ENCODE measurements around the gene SPINT2. TPM values are rescaled to one million over a fixed set of nuclear protein-coding genes. Genes with fewer than 3 reads are reported as not detected.
"Not testable (repeated sequence)": the region's sequence is repeated elsewhere in the genome, so short reads cannot be mapped to it uniquely, and the experiment has no call there.

Gene SPINT2
- total RNA-seq, 2 donors from 2014 or later: 349 to 932 TPM

DNA sequence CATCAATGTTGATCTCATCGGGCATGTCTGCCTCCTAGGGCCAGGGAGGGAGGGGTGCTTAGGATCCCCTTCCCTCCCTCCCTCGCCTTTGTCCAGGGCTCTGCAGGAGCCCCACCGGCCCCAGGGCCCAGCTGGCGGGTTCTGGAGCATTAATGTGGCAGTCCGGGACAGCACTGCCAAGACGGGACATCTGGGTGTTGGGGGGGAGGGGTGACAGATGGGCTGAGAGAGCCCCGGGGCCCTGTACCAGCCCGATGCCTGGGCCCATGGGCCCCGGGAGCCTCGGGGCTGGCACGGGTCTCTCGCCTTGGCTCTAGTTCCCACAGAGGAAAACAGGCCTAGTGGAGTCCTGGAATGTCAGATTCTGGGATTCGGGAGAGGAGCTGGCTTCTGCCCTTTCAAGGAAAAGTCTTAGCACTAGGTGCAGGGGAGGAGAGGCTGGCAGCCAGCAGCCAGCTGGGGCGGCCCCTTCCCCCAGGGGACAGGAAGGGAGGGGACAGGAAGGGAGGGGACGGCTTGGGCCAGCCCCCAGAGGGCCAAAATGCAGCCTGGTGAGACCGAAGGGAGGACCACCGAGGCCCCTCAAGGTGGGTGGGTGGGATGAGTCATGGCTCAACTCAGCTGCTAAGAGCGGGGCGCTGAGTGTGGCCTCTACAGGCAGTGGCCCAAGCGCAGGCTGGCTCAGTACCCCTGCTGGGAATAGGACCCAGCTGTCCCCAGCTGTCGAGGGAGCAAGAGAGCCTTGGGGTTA is 11.3 kb upstream of the SPINT2 start:
- 19% methylated on average over 20 of the region's 21 CpGs for WGBS
- no peaks in the 10 kb centered on the region for H3K9me3 ChIP-seq
- DNase-seq (ENCODE audit: low spot score): no peak
- TF ChIP-seq POLR2AphosphoS5 (IDR thresholded peaks at IDR 0.05): no peak
- no peaks in the 10 kb centered on the region for H3K36me3 ChIP-seq
- H3K27ac ChIP-seq: peak overlapping the region; percentile 79 to 89
- intact Hi-C loops (cut with DNase I): loop anchor here (5.0 kb wide), 1 partner anchor 64 kb away; the partner anchor contains the start of genes KCNK6 and YIF1B
- H3K4me3 ChIP-seq: peak overlapping the region; percentile 15 to 18
- H3K4me1 ChIP-seq (replicated peaks): no peaks in the 10 kb centered on the region
- H3K27me3 ChIP-seq (replicated peaks; ENCODE audit: insufficient read depth): no peaks in the 10 kb centered on the region

DNA sequence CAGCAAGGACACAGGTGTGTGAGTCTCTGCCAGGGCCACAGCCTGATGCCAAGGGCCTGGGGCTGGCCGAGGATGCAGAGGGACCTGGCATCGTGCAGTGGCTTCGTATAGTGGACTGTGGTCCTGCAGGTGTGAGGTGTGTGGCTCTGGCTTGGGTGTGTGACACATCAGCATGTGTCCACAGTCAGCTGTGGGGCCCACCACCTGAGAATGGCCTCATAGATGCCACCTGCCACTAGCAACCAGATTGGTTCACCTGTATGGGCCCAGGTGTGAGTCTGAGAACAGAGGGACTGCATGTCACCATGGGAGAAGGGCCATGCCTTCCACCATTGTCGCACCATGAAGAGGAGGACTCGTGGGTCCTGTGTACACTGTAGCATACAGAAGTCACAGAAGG is 10.6 kb upstream of the SPINT2 start:
- no peaks in the 10 kb centered on the region for H3K27me3 ChIP-seq (replicated peaks; ENCODE audit: insufficient read depth)
- H3K9me3 ChIP-seq: no peaks in the 10 kb centered on the region
- DNase-seq (ENCODE audit: low spot score): no peak
- WGBS: 79% methylated on average over 5 of the region's 5 CpGs
- TF ChIP-seq POLR2A (IDR thresholded peaks at IDR 0.05) (no peak), POLR2AphosphoS5 (IDR thresholded peaks at IDR 0.05) (no peak)
- TF ChIP-seq, protein P1, sequence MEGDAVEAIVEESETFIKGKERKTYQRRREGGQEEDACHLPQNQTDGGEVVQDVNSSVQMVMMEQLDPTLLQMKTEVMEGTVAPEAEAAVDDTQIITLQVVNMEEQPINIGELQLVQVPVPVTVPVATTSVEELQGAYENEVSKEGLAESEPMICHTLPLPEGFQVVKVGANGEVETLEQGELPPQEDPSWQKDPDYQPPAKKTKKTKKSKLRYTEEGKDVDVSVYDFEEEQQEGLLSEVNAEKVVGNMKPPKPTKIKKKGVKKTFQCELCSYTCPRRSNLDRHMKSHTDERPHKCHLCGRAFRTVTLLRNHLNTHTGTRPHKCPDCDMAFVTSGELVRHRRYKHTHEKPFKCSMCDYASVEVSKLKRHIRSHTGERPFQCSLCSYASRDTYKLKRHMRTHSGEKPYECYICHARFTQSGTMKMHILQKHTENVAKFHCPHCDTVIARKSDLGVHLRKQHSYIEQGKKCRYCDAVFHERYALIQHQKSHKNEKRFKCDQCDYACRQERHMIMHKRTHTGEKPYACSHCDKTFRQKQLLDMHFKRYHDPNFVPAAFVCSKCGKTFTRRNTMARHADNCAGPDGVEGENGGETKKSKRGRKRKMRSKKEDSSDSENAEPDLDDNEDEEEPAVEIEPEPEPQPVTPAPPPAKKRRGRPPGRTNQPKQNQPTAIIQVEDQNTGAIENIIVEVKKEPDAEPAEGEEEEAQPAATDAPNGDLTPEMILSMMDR (IDR thresholded peaks at IDR 0.05): no peak
- no peaks in the 10 kb centered on the region for H3K36me3 ChIP-seq
- H3K4me1 ChIP-seq (replicated peaks): no peaks in the 10 kb centered on the region
- intact Hi-C loops (cut with DNase I): loop anchor here (5.0 kb wide), 1 partner anchor 64 kb away; the partner anchor contains the start of genes KCNK6 and YIF1B
- peak overlapping the region; percentile 79 to 89 for H3K27ac ChIP-seq
- no peak overlapping the region for H3K4me3 ChIP-seq

GRCh38 chr19:38255383-38256014 is 8.9 kb upstream of the SPINT2 start:
- no peak for DNase-seq (ENCODE audit: low spot score)
- Histone ChIP-seq H3K36me3 (no peaks in the 10 kb centered on the region), H3K4me1 (replicated peaks) (no peaks in the 10 kb centered on the region), H3K4me3 (peak overlapping the region; percentile 30 to 39), H3K9me3 (no peaks in the 10 kb centered on the region), H3K27me3 (replicated peaks; ENCODE audit: insufficient read depth) (no peaks in the 10 kb centered on the region), H3K27ac (peak overlapping the region; percentile 43 to 47)
- 67% methylated on average over 15 of the region's 17 CpGs for WGBS
- TF ChIP-seq, protein P1 (IDR thresholded peaks at IDR 0.05): no peak
- TF ChIP-seq POLR2AphosphoS5 (IDR thresholded peaks at IDR 0.05) (no peak), POLR2A (IDR thresholded peaks at IDR 0.05) (no peak)
- intact Hi-C loops (cut with DNase I): no loop called here

- H3K4me3 ChIP-seq; DNase-seq (ENCODE audit: low spot score); H3K36me3 ChIP-seq; intact Hi-C loops (cut with DNase I); H3K4me1 ChIP-seq (replicated peaks); H3K27me3 ChIP-seq (replicated peaks; ENCODE audit: insufficient read depth); H3K9me3 ChIP-seq; H3K27ac ChIP-seq: not testable (repeated sequence)
- WGBS: 93% methylated on average over 12 of the region's 12 CpGs
These were observed 2.4 kb upstream of the SPINT2 start for GRCh38 chr19:38261942-38262341.

DNA sequence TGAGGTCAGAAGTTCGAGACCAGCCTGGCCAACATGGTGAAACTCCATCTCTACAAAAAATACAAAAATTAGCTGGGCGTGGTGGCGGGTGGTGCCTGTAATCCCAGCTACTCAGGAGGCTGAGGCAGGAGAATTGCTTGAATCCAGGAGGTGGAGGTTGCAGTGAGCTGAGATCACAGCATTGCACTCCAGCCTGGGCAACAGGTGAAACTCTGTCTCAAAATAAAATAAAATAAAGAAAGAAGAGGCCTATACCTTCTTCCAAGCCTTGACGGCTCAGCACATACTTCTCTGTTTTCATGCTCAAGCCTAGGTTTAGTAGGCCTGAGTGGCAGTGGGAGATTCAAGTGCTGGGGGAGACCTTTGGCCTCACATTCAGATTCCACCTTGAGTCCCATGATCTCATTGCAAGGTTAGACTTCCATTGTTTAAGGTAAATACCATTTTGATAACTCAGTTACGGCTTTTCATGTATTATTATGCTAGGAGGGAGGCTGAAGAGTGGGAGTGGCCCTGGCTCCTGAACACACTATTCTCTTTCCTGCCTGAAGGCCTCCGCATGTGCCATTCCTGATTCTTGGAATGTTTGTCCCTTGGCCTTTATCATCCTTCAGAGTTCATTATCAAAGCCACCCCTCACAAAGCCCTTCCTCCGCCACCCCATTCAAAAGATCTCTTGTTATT is 1.6 kb upstream of the SPINT2 start:
- Histone ChIP-seq H3K27ac (no peak overlapping the region), H3K4me3 (no peak overlapping the region), H3K27me3 (replicated peaks; ENCODE audit: insufficient read depth) (no peaks in the 10 kb centered on the region), H3K36me3 (no peaks in the 10 kb centered on the region), H3K4me1 (replicated peaks) (no peaks in the 10 kb centered on the region), H3K9me3 (no peaks in the 10 kb centered on the region)
- no peak for TF ChIP-seq POLR2A (IDR thresholded peaks at IDR 0.05)
- TF ChIP-seq POLR2AphosphoS5 (IDR thresholded peaks at IDR 0.05): no peak
- TF ChIP-seq, protein P1 (IDR thresholded peaks at IDR 0.05): no peak
- 98% methylated on average over 7 of the region's 7 CpGs for WGBS
- no peak for DNase-seq (ENCODE audit: low spot score)
- intact Hi-C loops (cut with DNase I): no loop called here
